PC-3 (cell line): ENCODE results near the gene POU4F1. TPM values are rescaled to one million over a fixed set of nuclear protein-coding genes. Genes with fewer than 3 reads are reported as not detected.

Experiments
- ATAC-seq: fragments of 200-7000 bp; cut with Tn5 transposase; 2 replicates; pipeline ENCODE4 v1.9.1; 2020; ENCODE audit warnings: mild to moderate bottlenecking, moderate library complexity
- BruUV-seq: library from RNA; stranded (reverse); fragments of 400-500 nt; replicated peaks from 2 replicates; lab custom pipeline; 2021; lab: Mats Ljungman, UMichigan
- CTCF ChIA-PET: fragments of 300-600 bp; sonication (Branson Sonifier 250); formaldehyde crosslinking; loops from one replicate; lab custom pipeline; 2022; ENCODE audit warnings: antibody characterized with exemption; lab: Charles Lee
- POLR2A ChIA-PET: fragments of 300-600 bp; sonication (Branson Sonifier 250); formaldehyde crosslinking; loops from one replicate; lab custom pipeline; 2022; ENCODE audit warnings: antibody characterized with exemption; ENCODE audit not compliant: unreplicated experiment; lab: Charles Lee
- DNase-seq: peaks from one replicate; pipeline ENCODE4 v3.0.0-alpha.2; 2015
- H2AFZ ChIP-seq: fragments of 300-600 bp; sonication (generic); 2 replicates; pipeline ENCODE4 v1.6.0; 2016; ENCODE audit warnings: antibody characterized with exemption, low read length
- H3F3A ChIP-seq: fragments of 300-600 bp; sonication (generic); one replicate; pipeline ENCODE4 v1.6.0; 2017; ENCODE audit warnings: antibody characterized with exemption, low read length, control low read depth, mild to moderate bottlenecking; ENCODE audit not compliant: unreplicated experiment
- H3K27ac ChIP-seq: fragments of 300-600 bp; sonication (generic); 2 replicates; pipeline ENCODE4 v1.5.1; 2016; ENCODE audit warnings: mild to moderate bottlenecking, low read length
- H3K27me3 ChIP-seq: fragments of 300-600 bp; sonication (generic); 2 replicates; pipeline ENCODE4 v1.6.1; 2016; ENCODE audit warnings: low read length, mixed read lengths
- H3K36me3 ChIP-seq: fragments of 300-600 bp; sonication (generic); 2 replicates; pipeline ENCODE4 v1.6.1; 2016; ENCODE audit warnings: low read depth, mixed run types, low read length, mixed read lengths
- H3K4me1 ChIP-seq: fragments of 300-600 bp; sonication (generic); 2 replicates; pipeline ENCODE4 v1.5.1; 2016; ENCODE audit warnings: low read length; ENCODE audit not compliant: insufficient read depth
- H3K4me2 ChIP-seq: fragments of 300-600 bp; sonication (generic); 2 replicates; pipeline ENCODE4 v1.6.0; 2016; ENCODE audit warnings: low read length
- H3K4me3 ChIP-seq: fragments of 300-600 bp; sonication (generic); 2 replicates; pipeline ENCODE4 v1.5.1; 2016; ENCODE audit warnings: mild to moderate bottlenecking, low read length, mixed read lengths
- H3K79me2 ChIP-seq: fragments of 300-600 bp; sonication (generic); 2 replicates; pipeline ENCODE4 v1.6.1; 2017; ENCODE audit warnings: low read length, mixed read lengths
- H3K9ac ChIP-seq: fragments of 300-600 bp; sonication (generic); 2 replicates; pipeline ENCODE4 v1.6.0; 2016; ENCODE audit warnings: mild to moderate bottlenecking, low read length
- H3K9me2 ChIP-seq: fragments of 300-600 bp; sonication (generic); replicated peaks from 2 replicates; pipeline ENCODE4 v1.6.1; 2016; ENCODE audit warnings: mixed run types, low read length, mixed read lengths
- H3K9me3 ChIP-seq: fragments of 300-600 bp; sonication (generic); 2 replicates; pipeline ENCODE4 v1.6.1; 2016; ENCODE audit warnings: low read length, mixed read lengths
- H4K20me1 ChIP-seq: fragments of 300-600 bp; sonication (generic); 2 replicates; pipeline ENCODE4 v1.6.1; 2016; ENCODE audit warnings: low read length, mixed read lengths
- EZH2 ChIP-seq: fragments of 300-600 bp; sonication (generic); IDR thresholded peaks from one replicate; pipeline ENCODE4 v1.6.1; 2017; ENCODE audit warnings: antibody characterized with exemption, mild to moderate bottlenecking, low read length; ENCODE audit not compliant: unreplicated experiment
- EZH2phosphoT487 ChIP-seq: fragments of 300-600 bp; sonication (generic); IDR thresholded peaks from 2 replicates; pipeline ENCODE4 v1.6.1; 2018; ENCODE audit warnings: mild to moderate bottlenecking, antibody characterized with exemption, low read length, borderline replicate concordance
- intact Hi-C: fragments of 100-400 bp; cut with micrococcal nuclease; formaldehyde crosslinking; loops from 2 replicates; pipeline ENCODE4 v1.9.0; 2023
- total RNA-seq: library from RNA; depleted of rRNA; stranded (reverse); fragments of >200 nt; gene quantifications from 2 replicates; pipeline ENCODE4 v1.2.3, GENCODE V29; 2014
- TF ChIP-seq, protein P1 (sequence below): fragments of 300-600 bp; sonication (generic); conservative IDR thresholded peaks from 2 replicates; pipeline ENCODE4 v1.5.1; 2017; ENCODE audit warnings: antibody characterized with exemption, low read depth, mild to moderate bottlenecking, low read length

POU4F1 gene
- total RNA-seq, 1 experiment from 2014 or later, result not detected

GRCh38 chr13:78595495-78596398 is 7.6 kb downstream of the POU4F1 start:
- no peak overlapping the region for H3K27ac ChIP-seq
- CTCF ChIA-PET, result no interaction called here

DNA sequence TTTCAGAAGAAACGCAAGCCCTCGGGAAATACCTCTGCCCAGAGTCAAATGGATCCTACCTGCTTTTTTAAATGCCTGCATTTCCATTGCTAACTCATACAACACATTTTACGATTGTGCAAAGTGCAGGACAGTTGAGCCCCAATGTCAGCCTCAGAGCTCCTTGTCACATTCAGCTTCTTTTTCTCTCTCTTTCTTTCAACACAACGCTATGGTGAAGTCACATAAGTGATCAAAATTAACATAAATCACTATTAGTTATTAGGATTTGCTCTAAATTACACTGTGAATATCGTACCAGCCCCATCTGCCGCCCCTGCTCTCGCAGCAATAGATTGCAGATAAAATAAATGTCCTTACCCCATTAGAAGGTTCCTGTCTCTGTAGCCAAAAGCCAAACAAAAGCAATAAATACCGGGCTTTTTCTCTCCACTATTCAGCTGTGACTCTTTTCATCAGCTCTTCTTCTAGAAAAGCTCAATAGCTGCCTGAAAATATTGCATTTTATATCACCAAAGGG is 8.8 kb downstream of the POU4F1 start:
- no TSS peak for BruUV-seq
- Histone ChIP-seq H3K9me3 (no peaks in the 10 kb centered on the region), H3K27me3 (peaks cover 73% of the 10 kb centered on the region), H3K36me3 (no peaks in the 10 kb centered on the region), H2AFZ (no peak overlapping the region), H3K27ac (no peak overlapping the region), H3K4me3 (no peak overlapping the region), H3K9ac (no peak overlapping the region), H3K4me1 (no peaks in the 10 kb centered on the region), H3K9me2 (no peaks in the 10 kb centered on the region), H3F3A (no peaks in the 10 kb centered on the region), H3K4me2 (no peak overlapping the region), H4K20me1 (no peaks in the 10 kb centered on the region), H3K79me2 (no peaks in the 10 kb centered on the region)
- ChIA-PET POLR2A (interaction anchor here (0.6 kb wide), 1 partner anchor 56 kb away, joined by 3 read pairs; no protein-coding TSS in a partner anchor), CTCF (no interaction called here)
- DNase-seq (no peak), ATAC-seq (no peak)
- no peak; the same call in 1 of the 2 replicates for TF ChIP-seq EZH2phosphoT487
- intact Hi-C loops, result loop anchor here (10.0 kb wide), 1 partner anchor 150 kb away; no protein-coding TSS in a partner anchor

More at GRCh38 chr13:78595495-78596398, 7.6 kb downstream of the POU4F1 start:
- no peak overlapping the region for H2AFZ ChIP-seq
- H4K20me1 ChIP-seq, result no peaks in the 10 kb centered on the region
- no peaks in the 10 kb centered on the region for H3K4me1 ChIP-seq
- BruUV-seq, result no TSS peak
- intact Hi-C loops, result loop anchor here (10.0 kb wide), 1 partner anchor 149 kb away; no protein-coding TSS in a partner anchor
- POLR2A ChIA-PET, result no interaction called here
- TF ChIP-seq EZH2phosphoT487 (no peak), EZH2 (no peak)
- TF ChIP-seq, protein P1, sequence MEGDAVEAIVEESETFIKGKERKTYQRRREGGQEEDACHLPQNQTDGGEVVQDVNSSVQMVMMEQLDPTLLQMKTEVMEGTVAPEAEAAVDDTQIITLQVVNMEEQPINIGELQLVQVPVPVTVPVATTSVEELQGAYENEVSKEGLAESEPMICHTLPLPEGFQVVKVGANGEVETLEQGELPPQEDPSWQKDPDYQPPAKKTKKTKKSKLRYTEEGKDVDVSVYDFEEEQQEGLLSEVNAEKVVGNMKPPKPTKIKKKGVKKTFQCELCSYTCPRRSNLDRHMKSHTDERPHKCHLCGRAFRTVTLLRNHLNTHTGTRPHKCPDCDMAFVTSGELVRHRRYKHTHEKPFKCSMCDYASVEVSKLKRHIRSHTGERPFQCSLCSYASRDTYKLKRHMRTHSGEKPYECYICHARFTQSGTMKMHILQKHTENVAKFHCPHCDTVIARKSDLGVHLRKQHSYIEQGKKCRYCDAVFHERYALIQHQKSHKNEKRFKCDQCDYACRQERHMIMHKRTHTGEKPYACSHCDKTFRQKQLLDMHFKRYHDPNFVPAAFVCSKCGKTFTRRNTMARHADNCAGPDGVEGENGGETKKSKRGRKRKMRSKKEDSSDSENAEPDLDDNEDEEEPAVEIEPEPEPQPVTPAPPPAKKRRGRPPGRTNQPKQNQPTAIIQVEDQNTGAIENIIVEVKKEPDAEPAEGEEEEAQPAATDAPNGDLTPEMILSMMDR, result no peak
- no peaks in the 10 kb centered on the region for H3F3A ChIP-seq
- DNase-seq (no peak), ATAC-seq (no peak)
- no peaks in the 10 kb centered on the region for H3K36me3 ChIP-seq
- no peak overlapping the region for H3K4me3 ChIP-seq
- H3K79me2 ChIP-seq, result no peaks in the 10 kb centered on the region
- no peak overlapping the region for H3K4me2 ChIP-seq
- H3K27me3 ChIP-seq, result peaks cover 85% of the 10 kb centered on the region
- no peaks in the 10 kb centered on the region for H3K9me2 ChIP-seq
- H3K9ac ChIP-seq, result no peak overlapping the region
- H3K9me3 ChIP-seq, result no peaks in the 10 kb centered on the region

DNA sequence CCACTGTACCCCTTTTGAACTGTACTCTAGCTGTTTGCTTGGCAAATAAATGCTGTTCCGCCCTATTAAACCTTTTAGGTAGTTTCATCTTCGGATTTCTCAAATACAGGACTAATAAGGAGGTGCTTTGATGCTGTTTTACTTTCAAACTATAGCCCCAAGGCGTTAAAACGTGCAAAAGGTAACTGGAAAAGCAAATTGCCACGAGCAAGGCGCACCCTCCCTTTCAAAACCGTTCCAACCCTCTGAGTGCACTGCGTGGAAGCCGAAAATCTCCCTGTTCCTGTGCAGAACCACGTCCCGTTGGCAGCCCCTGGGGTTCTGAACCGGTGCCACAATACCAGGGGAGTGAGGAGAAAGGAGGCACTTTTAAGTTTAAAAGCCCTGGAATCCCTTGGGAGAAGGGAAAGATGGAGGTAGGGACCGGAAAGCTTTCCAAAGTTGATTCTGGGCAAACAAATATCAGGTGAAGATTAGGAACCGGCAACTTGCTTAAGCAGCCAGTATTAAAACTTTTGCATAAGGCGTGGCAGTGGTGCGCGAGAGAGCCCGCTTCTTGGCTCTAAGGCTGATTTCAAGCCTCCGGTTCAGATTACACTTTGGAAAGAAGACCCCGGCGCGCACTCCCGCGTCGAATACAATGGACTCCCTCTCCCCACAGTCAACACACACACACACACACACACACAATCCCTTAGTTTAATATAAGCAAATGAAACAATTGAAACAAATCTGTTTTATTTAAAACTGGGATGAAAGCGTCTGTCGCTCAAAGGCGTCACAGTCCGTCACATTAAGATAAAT is 9.5 kb downstream of the POU4F1 start:
- Histone ChIP-seq H3K27me3 (peaks cover 67% of the 10 kb centered on the region), H3K4me2 (no peak overlapping the region), H3F3A (no peaks in the 10 kb centered on the region), H3K36me3 (no peaks in the 10 kb centered on the region), H3K9ac (no peak overlapping the region), H3K4me3 (no peak overlapping the region), H3K9me2 (no peaks in the 10 kb centered on the region), H3K9me3 (no peaks in the 10 kb centered on the region), H3K79me2 (no peaks in the 10 kb centered on the region), H3K27ac (no peak overlapping the region), H3K4me1 (no peaks in the 10 kb centered on the region), H4K20me1 (no peaks in the 10 kb centered on the region), H2AFZ (no peak overlapping the region)
- TF ChIP-seq EZH2 (no peak), EZH2phosphoT487 (no peak)
- TF ChIP-seq, protein P1, result no peak
- BruUV-seq, result no TSS peak
- ChIA-PET POLR2A (no interaction called here), CTCF (no interaction called here)
- DNase-seq (no peak), ATAC-seq (peak; percentile 48; the same call in 1 of the 2 replicates)
- intact Hi-C loops, result loop anchor here (10.0 kb wide), 1 partner anchor 151 kb away; no protein-coding TSS in a partner anchor
